NCI-H2196 (cell line): ENCODE measurements around the gene TRMT61A.
A peak's percentile ranks its signal among the peaks of the same experiment; 100 is the strongest.

ENCODE experiments used
- DNase-seq: peaks from one replicate; lab custom pipeline; 2025; ENCODE audit not compliant: unreplicated experiment; lab: John Stamatoyannopoulos, UW

The TRMT61A gene

DNA sequence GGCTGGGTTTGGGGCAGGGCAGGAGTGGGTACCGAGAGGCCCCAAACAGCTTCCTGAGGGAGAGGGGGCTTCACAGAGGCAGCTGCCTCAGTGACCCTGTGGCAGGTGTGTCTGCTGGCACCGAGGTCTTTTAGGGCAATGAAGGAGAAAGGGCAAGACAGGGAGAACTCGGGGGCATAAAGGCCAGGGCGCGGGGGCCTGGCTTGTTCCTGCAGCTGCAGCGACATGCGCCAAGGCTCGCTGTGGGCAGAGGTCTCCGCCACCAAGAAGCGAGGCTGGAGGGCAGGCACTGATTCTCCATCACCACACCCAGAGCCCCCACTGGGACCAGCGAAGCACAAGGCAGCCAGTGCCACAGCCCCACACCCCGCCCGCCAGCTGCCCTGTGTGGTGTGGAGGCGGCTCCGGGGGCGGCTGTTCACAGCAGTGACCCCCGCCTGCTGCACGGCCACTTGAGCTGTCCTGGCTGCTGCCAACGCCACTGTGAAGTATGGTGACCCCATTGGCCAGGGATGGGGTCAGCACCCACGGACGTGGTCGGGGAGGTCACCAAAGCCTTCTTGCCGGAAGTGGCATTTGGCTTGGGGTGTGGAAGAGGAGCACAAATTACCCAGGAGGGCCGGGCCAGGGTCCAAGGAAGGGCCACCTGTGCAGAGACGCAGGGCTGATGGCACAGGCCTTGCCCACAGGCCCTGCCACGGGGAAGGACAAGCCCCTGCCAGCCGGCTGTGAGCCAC lies 17.1 kb downstream of the TRMT61A start:
- no peak for DNase-seq

DNA sequence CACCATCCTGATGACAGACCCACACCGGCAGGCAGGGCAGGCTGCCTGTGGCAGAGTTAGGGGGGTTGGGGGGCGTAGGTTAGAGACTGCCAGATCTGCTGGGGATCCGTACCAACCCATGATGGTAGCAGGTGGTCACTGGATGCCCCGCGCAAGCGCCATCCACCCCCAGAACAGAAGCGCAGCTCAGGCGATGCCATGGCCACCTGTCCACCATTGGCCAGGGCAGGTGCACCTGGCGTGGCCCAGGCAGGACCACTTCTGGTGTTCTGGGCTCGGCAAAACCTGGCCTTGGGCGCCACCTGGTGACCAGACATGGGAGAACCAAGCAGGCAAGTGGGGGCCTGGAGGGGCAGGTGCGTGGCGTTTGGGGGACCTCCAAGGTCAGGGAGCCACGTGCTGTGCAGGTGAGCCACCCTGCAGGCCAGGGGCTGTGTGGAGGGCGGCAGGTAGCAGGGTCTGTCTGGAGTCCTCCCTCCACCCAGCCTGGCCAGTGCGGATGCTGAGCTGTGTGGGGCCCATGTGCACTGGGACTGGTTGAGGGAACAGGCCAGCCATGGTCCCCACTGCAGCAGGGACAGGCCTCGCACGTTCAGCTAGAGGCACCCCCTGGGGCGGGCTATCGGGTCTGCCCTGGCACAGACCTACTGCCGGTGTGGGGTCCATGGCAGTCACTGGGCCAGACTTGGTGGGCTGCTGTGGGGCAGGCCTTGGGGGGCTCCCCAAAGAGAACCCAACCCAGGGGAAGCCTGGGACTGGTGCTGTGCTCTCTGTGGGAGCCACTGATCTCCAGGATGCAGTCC lies 17.9 kb downstream of the TRMT61A start:
- peak; percentile 44 for DNase-seq

DNA sequence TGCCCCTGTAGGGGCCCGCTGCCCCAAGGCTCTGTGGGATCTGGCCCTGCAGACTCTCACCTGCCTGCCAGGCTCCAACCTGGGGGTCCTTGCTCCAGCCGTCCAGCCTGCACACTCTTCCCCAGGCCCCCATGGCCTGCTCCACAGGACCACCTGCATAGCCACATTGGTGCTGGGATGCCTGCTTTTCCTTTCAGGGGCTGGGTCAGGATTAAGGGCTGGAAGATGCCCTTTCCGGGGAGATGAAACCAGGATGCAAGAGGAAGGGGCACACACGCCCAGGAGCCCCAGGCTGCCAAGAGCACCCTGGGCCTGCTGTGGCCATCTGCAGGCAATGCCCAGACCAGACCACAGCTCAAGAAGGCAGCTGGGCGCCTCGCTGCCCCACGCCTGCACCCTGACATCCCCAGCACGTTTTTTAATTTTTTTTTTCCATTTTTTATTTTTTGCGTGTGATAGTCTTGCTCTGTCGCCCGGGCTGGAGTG lies 18.5 kb downstream of the TRMT61A start:
- DNase-seq = no peak

GRCh38 chr14:103547941-103548462 lies 19.0 kb downstream of the TRMT61A start:
- DNase-seq = no peak

GRCh38 chr14:103548463-103549351 lies 19.7 kb downstream of the TRMT61A start:
- DNase-seq = no peak

DNA sequence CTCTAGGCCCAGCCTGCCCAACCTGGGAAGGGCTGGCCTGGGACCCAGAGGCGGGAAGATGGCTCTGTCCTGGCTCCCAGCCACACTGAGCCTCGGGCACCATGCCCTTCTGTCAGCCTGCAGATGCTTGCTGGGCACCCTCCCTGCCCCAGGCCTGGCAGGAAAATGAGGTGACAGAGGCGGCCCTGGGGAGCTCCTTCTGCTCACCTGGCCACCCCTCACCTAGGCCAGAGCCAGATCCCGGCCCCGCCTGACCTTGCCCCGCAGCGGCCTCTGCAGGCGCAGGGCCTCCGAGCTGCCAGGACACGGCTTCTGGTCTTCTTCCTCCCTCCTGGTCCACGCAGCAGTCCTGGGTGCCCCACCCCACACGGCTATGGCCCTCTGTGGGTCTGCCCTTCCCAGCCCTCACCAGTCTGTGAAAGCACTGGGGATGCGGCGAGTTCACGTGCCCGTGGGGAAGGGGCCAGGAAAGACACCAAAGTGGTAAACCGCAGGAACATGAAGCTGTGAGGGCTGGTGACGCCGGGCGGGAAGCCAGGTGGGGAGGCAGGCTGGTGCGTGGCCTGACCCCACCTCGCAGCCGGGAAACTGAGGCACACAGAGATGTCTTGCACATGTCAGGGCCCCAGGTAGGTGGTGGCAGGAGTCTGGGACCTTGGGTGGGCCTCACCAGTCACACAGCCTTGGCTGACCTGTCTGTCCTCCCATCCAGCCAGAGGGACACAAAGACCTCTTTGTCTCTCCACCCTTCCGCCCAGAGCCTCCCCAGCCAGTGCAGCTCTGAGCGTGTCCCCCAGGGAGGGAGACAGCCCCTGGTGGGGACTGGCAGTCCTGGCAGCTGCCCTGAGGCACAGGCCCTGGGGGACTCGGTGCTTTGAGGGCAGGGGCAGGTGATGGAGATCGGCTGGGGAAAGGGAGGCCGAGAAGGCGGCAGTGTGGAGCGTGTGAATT lies 20.6 kb downstream of the TRMT61A start:
- DNase-seq = no peak

DNA sequence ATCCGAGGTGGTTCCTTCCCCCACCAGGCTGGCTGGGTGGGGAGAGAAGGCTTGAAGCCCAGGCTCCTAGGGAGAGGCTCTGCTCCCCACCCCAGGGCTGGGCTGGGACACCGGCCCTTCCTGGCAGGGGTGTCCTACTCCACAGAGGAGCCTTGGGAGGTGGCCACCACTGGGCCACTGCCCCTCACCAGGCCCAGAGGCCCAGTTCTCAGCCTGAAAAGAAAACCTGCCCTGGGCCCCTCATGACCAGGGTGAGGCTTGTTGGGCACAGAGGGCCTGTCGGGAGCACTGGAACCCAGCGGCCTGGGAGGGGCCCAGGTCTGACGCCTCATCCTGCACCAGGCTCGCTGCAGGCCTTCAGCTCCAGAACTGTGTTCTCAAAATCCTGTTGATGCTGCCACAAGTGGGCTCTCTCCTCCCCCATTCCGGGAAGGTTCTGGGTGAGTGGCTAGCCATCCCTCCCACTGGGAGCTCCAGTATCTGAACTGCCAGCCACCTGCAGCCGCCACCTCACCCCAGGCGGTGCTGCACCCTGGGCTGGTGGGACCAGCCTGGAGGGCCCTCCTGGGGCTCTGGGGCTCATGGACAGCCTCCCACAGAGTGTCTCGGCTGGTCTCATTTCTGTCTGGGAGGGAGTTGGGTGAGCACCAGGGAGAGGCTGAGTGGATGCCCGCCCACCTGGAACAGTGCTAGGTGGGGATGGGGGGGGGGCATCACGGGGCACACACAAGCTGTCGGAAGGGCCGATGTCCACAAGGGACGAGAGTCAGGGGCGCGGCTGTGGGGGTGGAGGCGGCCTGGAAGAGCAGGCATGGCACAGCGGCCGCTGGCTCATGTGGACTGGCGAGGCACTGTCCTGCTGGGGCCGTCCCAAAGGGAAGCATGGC lies 21.7 kb downstream of the TRMT61A start:
- no peak for DNase-seq

DNA sequence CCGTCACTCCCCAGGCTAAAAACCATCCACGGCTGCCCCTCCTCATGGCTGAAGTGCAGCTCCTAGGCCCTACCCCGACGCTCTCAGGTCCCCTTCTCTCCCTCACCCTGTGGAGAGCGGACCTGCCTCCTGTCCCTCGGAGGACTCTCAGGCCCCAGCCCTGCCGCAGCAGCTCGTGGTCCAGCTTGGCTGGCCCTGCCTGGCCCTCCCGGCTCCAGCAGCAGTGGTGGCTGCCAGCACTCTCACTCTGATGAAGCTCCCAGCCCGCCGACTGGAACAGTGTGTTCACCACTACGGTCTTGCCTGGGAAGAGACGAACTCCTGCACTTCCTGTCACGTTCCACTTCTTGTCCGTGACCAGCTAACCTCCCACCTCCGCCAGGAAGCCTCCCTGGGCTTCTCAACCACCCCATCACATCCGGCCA lies 22.4 kb downstream of the TRMT61A start:
- no peak for DNase-seq

DNA sequence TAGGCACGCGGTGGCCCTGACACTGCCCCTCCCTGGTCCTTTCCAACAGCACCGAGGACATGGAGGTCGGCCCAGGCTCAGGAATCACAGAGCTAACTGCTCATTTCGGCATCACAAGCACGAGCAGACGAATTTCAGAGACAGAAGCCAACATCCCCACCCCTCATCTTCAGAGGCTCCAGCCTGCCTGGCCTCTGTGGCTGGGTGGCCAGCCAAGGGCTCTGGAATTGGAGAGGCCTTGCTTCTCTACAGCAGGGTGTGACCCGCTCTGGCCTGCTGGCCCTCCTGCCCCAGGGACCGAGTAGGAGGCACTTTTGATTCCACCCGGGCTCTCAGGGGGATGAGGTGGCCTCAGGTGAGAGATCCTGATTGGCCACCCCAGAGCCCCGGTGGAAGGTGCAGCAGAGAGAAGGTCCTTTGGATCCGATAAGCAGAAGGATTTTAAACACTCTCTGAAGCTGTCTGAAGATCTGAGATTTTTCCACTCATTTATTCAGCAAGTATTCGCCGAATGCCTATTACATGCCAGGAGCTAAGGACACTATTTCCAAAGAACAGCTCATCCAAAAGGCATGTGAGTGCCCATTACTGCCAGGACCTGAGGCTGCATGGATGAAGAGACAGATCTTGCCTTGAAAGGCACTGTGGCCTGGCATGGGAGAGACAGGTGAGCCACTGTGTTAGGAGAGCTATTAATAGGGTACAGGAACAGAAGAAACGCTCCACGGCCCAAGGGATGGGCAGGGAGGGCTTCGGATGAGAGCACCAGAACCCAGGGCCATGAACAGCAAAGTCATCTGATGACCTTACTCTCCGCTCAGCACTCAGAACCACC lies 23.2 kb downstream of the TRMT61A start:
- no peak for DNase-seq

GRCh38 chr14:103552846-103553210 lies 23.8 kb downstream of the TRMT61A start:
- DNase-seq = no peak

GRCh38 chr14:103555559-103556337 lies 26.8 kb downstream of the TRMT61A start:
- no peak for DNase-seq

- no peak for DNase-seq
Observed at GRCh38 chr14:103556946-103557758, 28.2 kb downstream of the TRMT61A start.

DNA sequence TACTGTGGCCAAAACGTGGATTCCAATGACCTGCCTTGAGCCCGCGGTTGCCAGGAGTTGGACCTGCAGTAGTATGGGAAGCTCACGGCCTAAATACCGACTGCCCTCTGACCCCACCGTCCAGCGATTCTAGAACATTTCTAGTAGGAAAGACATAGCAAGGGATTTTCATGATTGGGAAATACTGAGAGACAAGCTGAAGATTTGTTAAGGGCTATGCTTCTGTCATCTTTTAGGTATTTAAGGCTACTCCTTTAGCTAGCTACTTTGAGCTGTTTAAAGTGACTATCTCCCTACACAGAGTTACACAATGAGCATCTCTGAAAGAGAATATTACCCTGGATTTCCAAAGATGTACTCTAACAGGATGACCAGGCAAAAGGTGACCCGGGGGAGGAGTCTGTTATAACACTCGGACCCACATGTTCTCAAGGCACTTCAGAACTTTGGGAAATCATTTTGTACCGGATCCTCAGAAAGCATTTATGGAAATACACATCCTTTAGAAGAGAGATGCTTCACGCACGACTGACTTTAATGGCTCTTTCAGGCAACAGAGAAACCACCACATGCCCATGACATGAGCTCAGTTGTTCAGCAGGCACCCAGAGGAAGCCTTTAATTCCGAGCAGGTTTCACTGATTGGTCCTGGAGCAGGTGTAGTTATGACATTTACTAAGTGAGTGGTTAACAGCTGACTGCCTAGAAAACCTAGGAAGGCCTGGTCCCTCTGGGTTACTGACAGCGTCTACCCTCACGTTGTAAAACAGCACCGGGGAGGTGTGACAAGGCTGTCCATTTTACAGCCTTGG lies 29.3 kb downstream of the TRMT61A start:
- DNase-seq = peak; percentile 47

DNA sequence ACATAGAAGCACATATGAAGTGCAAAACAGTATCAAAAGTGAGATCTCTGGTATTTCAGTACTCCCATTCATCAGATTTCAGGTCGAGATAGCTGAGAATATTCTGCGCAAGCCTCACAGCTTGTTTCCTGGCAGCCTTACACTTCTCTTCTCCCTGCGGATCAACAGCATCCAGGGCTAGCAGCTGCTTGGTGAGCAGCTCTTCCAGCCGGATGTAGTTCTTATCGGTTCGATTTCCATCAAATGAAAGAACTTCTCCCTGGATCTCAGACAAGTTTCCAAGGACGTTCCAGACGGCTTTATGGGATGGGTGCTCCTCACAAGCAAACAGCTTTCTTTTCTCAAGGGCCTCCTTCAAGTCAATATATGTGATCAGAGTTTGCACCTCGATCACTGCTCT lies 30.8 kb downstream of the TRMT61A start:
- DNase-seq = no peak

DNA sequence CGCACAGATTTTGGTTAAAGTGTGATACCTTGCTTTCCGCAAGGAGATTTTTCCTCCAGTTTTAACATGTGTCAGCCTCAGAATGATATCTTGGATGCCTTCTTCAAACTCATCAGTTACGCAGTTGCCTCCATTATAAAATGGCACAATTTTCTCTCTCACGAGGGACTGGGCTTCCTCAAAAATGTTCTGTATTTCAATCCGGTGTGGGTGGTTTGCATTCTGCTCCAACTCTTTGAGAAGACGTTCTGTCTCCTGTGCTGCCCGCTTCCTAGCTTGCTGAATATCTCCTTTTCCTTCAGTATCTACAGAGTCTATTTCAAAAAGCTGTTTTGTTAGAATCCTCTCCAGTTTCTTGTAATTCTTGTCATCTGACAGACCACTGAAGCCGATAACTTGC lies 31.7 kb downstream of the TRMT61A start:
- DNase-seq = no peak
